HFFc6 (cell line): ENCODE data around the gene SCD5. TPM values are rescaled to one million over a fixed set of nuclear protein-coding genes. Genes with fewer than 3 reads are reported as not detected.
A peak's percentile ranks its signal among the peaks of the same experiment; 100 is the strongest.

Experiments
- DNase-seq: peaks from one replicate; pipeline ENCODE4 v3.0.0-alpha.2; 2018
- H3K27ac Mint-ChIP-seq: 2 replicates; pipeline ENCODE4 v1.8.0; 2020; ENCODE audit warnings: mild to moderate bottlenecking, mixed read lengths
- H3K27me3 Mint-ChIP-seq: 2 replicates; pipeline ENCODE4 v1.8.0; 2021; ENCODE audit warnings: mild to moderate bottlenecking, moderate library complexity, mixed read lengths; ENCODE audit not compliant: insufficient read depth
- H3K36me3 Mint-ChIP-seq: 2 replicates; pipeline ENCODE4 v1.8.0; 2021; ENCODE audit warnings: low read depth, mixed read lengths
- H3K4me1 Mint-ChIP-seq: 2 replicates; pipeline ENCODE4 v1.8.0; 2020; ENCODE audit warnings: low read depth, mixed read lengths
- H3K4me3 Mint-ChIP-seq: 2 replicates; pipeline ENCODE4 v1.8.0; 2020; ENCODE audit warnings: mild to moderate bottlenecking, moderate library complexity, mixed read lengths
- H3K9me3 Mint-ChIP-seq: 2 replicates; pipeline ENCODE4 v1.8.0; 2020; ENCODE audit warnings: mild to moderate bottlenecking, mixed read lengths
- total RNA-seq, 6 experiments: library from RNA; stranded (reverse); fragmentation: NEBNext Ultra II Directional; extraction: Animal tissue kit (Norgen Biotek cat#: 25700); gene quantifications; 2 replicates in 1 of 6; 3 replicates in 5 of 6; pipeline ENCODE4 v1.2.3, GENCODE V29; 2021
- TF ChIP-seq, protein P1 (sequence below): fragments of 200-600 bp; sonication (generic); IDR thresholded peaks from 2 replicates; pipeline ENCODE4 v1.5.0; 2021; ENCODE audit warnings: antibody characterized with exemption, mild to moderate bottlenecking

SCD5 gene
- total RNA-seq, 6 experiments from 2014 or later = 28.4 to 36.4 (median 32.0) TPM

DNA sequence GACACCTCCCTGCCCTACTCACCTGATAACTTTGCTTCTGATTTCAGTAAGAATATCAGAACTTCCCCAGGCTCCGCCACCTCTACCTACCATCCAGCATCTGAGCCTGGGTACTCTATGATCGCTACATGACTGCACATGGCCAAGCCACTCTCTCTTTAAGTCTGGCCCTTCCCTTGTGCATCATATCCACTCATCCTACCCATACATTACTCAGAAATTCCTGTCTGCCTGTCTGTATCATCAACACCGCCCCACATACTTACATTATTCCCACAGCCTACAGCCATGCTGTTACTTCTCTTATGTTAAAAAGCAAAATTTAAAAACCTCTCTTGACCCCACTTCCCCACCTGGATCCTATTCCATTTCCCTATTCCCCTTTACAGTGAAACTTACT, 84.7 kb downstream of the SCD5 start:
- peaks cover 2% of the 10 kb centered on the region; the same call in 1 of the 2 replicates for H3K27me3 Mint-ChIP-seq
- H3K4me3 Mint-ChIP-seq = no peak overlapping the region
- TF ChIP-seq, protein P1, sequence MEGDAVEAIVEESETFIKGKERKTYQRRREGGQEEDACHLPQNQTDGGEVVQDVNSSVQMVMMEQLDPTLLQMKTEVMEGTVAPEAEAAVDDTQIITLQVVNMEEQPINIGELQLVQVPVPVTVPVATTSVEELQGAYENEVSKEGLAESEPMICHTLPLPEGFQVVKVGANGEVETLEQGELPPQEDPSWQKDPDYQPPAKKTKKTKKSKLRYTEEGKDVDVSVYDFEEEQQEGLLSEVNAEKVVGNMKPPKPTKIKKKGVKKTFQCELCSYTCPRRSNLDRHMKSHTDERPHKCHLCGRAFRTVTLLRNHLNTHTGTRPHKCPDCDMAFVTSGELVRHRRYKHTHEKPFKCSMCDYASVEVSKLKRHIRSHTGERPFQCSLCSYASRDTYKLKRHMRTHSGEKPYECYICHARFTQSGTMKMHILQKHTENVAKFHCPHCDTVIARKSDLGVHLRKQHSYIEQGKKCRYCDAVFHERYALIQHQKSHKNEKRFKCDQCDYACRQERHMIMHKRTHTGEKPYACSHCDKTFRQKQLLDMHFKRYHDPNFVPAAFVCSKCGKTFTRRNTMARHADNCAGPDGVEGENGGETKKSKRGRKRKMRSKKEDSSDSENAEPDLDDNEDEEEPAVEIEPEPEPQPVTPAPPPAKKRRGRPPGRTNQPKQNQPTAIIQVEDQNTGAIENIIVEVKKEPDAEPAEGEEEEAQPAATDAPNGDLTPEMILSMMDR = no peak
- no peaks in the 10 kb centered on the region for H3K36me3 Mint-ChIP-seq
- H3K4me1 Mint-ChIP-seq = peaks cover 43% of the 10 kb centered on the region
- no peaks in the 10 kb centered on the region for H3K9me3 Mint-ChIP-seq
- H3K27ac Mint-ChIP-seq = no peak overlapping the region
- DNase-seq = peak; percentile 7

DNA sequence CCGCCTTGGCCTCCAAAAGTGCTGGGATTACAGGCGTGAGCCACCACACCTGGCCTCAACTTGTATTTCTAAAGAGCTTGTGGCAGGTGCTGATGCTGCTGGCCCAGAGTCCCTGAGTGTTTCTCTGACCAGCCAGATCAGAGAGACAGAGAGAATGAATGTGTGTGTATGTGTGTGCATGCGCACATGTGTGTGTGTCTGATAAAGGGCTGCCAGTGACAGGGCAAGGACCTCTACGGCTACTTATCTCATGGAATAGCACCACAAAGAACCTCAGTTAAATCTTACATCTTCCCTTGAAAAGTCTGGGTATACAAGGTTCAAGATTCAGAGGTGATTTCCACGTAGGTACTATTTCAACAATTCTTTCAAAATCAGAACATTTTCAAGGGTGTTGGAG, 86.0 kb downstream of the SCD5 start:
- H3K4me3 Mint-ChIP-seq = no peak overlapping the region
- H3K27ac Mint-ChIP-seq = no peak overlapping the region
- H3K4me1 Mint-ChIP-seq = peaks cover 44% of the 10 kb centered on the region
- H3K9me3 Mint-ChIP-seq = no peaks in the 10 kb centered on the region
- TF ChIP-seq, protein P1 = no peak
- no peaks in the 10 kb centered on the region for H3K36me3 Mint-ChIP-seq
- peaks cover 2% of the 10 kb centered on the region; the same call in 1 of the 2 replicates for H3K27me3 Mint-ChIP-seq
- no peak for DNase-seq

DNA sequence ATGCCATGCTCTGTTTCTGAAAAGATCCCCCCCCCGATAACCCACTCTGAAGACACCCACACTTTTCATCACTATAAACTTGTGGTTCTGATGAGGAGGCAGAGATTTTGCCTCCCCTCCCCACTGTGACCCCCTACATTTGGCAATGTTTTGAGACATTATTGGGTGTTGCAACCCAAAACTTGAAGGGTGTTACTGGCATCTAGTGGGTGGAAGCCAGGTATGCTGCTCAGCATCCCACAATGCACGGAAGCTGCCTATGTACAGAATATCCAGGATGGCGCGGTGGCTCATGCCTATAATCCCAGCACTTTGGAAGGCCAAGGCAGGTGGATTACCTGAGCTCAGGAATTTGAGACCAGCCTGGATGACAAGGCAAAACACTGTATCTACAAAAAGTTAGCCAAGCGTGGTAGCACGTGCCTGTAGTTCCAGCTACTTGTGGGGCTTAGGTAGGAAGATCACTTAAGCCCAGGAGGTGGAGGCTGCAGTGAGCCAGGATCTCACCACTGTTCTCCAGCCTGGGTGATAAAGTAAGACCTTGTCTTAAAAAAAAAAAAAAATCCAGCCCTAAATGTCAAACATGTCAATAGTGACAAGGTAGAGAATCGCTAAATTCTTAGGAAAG, 87.3 kb downstream of the SCD5 start:
- no peak overlapping the region for H3K4me3 Mint-ChIP-seq
- peaks cover 51% of the 10 kb centered on the region for H3K4me1 Mint-ChIP-seq
- H3K9me3 Mint-ChIP-seq = no peaks in the 10 kb centered on the region
- TF ChIP-seq, protein P1 = no peak
- DNase-seq = no peak
- H3K36me3 Mint-ChIP-seq = no peaks in the 10 kb centered on the region
- H3K27ac Mint-ChIP-seq = no peak overlapping the region
- H3K27me3 Mint-ChIP-seq = peaks cover 4% of the 10 kb centered on the region

DNA sequence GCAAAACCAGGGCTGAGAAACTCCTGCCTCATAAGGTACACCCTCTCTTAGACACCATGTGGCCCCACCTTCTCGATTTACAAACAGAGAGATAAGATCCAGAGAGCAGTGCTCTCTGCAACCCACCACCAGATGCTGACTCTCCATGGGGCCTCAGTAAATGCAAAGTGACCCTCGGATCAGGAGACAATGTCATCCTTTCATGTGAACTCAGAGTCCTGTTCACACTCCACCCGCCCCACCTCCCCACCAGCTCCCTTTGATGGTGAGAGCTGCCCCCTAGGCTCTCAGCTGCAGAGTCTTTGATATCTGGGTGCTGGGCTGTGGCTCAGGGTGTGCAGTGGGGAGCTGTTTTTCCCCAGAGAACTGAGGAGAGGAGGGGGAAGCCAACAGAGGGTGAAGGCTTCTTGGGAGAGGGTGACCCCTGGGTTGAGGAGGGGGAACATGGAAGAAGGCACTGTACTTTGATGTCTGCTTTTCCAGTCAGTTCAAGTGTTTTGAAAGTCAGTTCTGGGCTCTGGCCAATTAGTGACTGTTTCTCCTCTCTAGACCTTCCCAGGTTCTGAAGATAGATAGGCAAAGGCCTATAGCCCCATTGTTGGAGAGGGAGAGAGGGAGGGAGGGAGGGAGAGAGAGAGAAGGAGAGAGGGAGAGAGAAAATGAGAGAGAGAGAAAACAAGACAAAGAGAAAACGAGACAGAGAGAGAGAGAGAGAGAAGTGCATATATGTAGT, 88.2 kb downstream of the SCD5 start:
- no peak for DNase-seq
- peaks cover 51% of the 10 kb centered on the region for H3K4me1 Mint-ChIP-seq
- no peak overlapping the region for H3K4me3 Mint-ChIP-seq
- H3K27ac Mint-ChIP-seq = no peak overlapping the region
- TF ChIP-seq, protein P1 = no peak
- H3K9me3 Mint-ChIP-seq = no peaks in the 10 kb centered on the region
- no peaks in the 10 kb centered on the region for H3K36me3 Mint-ChIP-seq
- peaks cover 4% of the 10 kb centered on the region for H3K27me3 Mint-ChIP-seq

DNA sequence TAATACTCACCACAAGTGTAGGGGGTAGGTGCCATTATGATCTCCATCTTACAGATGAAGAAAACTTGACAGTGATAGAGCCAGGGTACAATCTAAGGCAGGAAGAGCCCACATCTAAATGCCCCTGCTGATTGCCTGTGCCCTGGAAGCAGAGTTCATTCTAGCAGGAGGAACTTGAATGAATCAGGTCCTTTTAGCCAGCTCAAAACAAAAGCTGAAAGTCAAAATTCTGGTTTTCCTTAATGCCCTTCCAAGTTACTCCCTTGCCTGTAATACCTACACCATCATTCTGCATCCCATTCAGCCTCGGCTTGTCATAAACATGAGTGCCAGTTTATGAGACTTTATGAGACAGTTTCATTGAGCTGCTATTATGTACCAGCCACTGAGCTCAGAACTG, 89.6 kb downstream of the SCD5 start:
- Mint-ChIP-seq H3K27me3 (peaks cover 6% of the 10 kb centered on the region), H3K4me3 (no peak overlapping the region), H3K36me3 (no peaks in the 10 kb centered on the region; the same call in 1 of the 2 replicates), H3K9me3 (no peaks in the 10 kb centered on the region), H3K27ac (no peak overlapping the region), H3K4me1 (peaks cover 47% of the 10 kb centered on the region)
- DNase-seq = no peak
- TF ChIP-seq, protein P1 = no peak
